ENCODE results near the gene VPS13D.

DNA sequence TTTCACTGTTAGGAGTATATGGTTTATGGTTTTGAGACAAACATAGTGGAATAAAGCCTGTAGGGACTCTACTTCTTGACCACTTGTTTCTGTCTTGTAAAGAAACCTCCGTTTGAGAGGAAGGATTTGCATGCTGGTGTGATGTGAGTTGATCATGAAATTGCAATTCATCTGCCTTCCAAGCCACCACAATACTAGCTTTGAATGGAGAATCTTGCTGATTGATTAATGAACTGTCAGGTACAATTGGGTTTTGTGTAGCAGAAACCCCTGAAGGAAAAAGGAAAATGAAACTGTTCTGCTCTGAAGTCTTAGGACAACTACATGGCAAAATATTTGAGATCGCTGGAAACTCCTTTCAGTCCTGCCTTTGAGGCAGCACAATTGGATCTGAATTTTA lies 90.7 kb downstream of the VPS13D start:
- TF ChIP-seq EZH2phosphoT487 (IDR thresholded peaks at IDR 0.05; ENCODE audit: borderline replicate concordance, low read length), result no peak
- TF ChIP-seq, protein P1, sequence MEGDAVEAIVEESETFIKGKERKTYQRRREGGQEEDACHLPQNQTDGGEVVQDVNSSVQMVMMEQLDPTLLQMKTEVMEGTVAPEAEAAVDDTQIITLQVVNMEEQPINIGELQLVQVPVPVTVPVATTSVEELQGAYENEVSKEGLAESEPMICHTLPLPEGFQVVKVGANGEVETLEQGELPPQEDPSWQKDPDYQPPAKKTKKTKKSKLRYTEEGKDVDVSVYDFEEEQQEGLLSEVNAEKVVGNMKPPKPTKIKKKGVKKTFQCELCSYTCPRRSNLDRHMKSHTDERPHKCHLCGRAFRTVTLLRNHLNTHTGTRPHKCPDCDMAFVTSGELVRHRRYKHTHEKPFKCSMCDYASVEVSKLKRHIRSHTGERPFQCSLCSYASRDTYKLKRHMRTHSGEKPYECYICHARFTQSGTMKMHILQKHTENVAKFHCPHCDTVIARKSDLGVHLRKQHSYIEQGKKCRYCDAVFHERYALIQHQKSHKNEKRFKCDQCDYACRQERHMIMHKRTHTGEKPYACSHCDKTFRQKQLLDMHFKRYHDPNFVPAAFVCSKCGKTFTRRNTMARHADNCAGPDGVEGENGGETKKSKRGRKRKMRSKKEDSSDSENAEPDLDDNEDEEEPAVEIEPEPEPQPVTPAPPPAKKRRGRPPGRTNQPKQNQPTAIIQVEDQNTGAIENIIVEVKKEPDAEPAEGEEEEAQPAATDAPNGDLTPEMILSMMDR (IDR thresholded peaks at IDR 0.05; ENCODE audit: low read depth, low read length, poor library complexity, severe bottlenecking), result no peak

Data from DOHH2 (cell line).